SU-DHL-6 (cell line): ENCODE data around the gene ITPR3.

ENCODE experiments used
- H2AFZ ChIP-seq: fragments of 200-600 bp; sonication (generic); 2 replicates; pipeline ENCODE4 v1.6.1; 2014; ENCODE audit warnings: low read depth, mild to moderate bottlenecking, moderate library complexity, mixed read lengths, antibody characterized with exemption, low read length; ENCODE audit not compliant: severe bottlenecking
- H3F3A ChIP-seq: fragments of 200-600 bp; shearing (Covaris generic); 2 replicates; pipeline ENCODE4 v1.6.0; 2016; ENCODE audit warnings: antibody characterized with exemption, mild to moderate bottlenecking; ENCODE audit not compliant: insufficient read depth
- H3K27ac ChIP-seq: fragments of 200-600 bp; sonication (generic); 2 replicates; pipeline ENCODE4 v1.5.1; 2016; ENCODE audit warnings: low read depth, mild to moderate bottlenecking, low read length, moderate library complexity, mixed read lengths
- H3K27me3 ChIP-seq: fragments of 200-600 bp; sonication (generic), shearing (Covaris generic); 2 replicates; pipeline ENCODE4 v1.6.0; 2014; ENCODE audit warnings: mild to moderate bottlenecking, low read length
- H3K36me3 ChIP-seq: fragments of 200-600 bp; sonication (generic); 2 replicates; pipeline ENCODE4 v1.6.1; 2014; ENCODE audit warnings: mild to moderate bottlenecking, low read length, mixed read lengths
- H3K4me2 ChIP-seq: fragments of 300-600, 200-600 bp; shearing (Covaris generic), sonication (generic); 2 replicates; pipeline ENCODE4 v1.6.0; 2014; ENCODE audit warnings: low read length, low read depth, mild to moderate bottlenecking; ENCODE audit not compliant: poor library complexity, severe bottlenecking
- H3K4me3 ChIP-seq: fragments of 200-600 bp; sonication (generic); 2 replicates; pipeline ENCODE4 v1.5.1; 2014; ENCODE audit warnings: antibody characterized with exemption, low read length, mild to moderate bottlenecking, mixed read lengths; ENCODE audit not compliant: insufficient read depth, poor library complexity, severe bottlenecking
- H3K79me2 ChIP-seq: fragments of 200-600 bp; sonication (generic); 2 replicates; pipeline ENCODE4 v1.6.1; 2014; ENCODE audit warnings: mild to moderate bottlenecking, low read length, moderate library complexity; ENCODE audit not compliant: insufficient read depth
- H3K9ac ChIP-seq: fragments of 200-600 bp; sonication (generic); 2 replicates; pipeline ENCODE4 v1.7.0; 2014; ENCODE audit warnings: mild to moderate bottlenecking, low read length
- H3K9me2 ChIP-seq: fragments of 200-600 bp; sonication (generic); replicated peaks from 2 replicates; pipeline ENCODE4 v1.6.1; 2014; ENCODE audit warnings: low read length; ENCODE audit not compliant: insufficient read depth
- H3K9me3 ChIP-seq: fragments of 200-600 bp; sonication (generic); 2 replicates; pipeline ENCODE4 v1.6.1; 2014; ENCODE audit warnings: low read length, mixed read lengths; ENCODE audit not compliant: insufficient read depth
- H4K20me1 ChIP-seq: fragments of 200-600 bp; sonication (generic); 2 replicates; pipeline ENCODE4 v1.6.1; 2014; ENCODE audit warnings: low read depth, mild to moderate bottlenecking, antibody characterized with exemption, low read length, moderate library complexity, mixed read lengths
- CTCF ChIP-seq: fragments of 200-600 bp; sonication (generic); IDR thresholded peaks from one replicate; pipeline ENCODE4 v1.5.1; 2017; ENCODE audit warnings: antibody characterized with exemption, mild to moderate bottlenecking, low read length, moderate library complexity; ENCODE audit not compliant: insufficient read depth, poor library complexity, severe bottlenecking
- EZH2phosphoT487 ChIP-seq: fragments of 200-600 bp; sonication (generic), shearing (Covaris generic); conservative IDR thresholded peaks from 2 replicates; pipeline ENCODE4 v1.6.1; 2018; ENCODE audit warnings: mild to moderate bottlenecking, antibody characterized with exemption, low read length, moderate library complexity, mixed read lengths

Gene ITPR3

GRCh38 chr6:33686225-33686924 is 65.3 kb downstream of the ITPR3 start:
- no peaks in the 10 kb centered on the region for H3F3A ChIP-seq
- H3K9ac ChIP-seq = no peak overlapping the region
- no peaks in the 10 kb centered on the region for H3K9me2 ChIP-seq
- no peak overlapping the region for H3K4me2 ChIP-seq
- H3K36me3 ChIP-seq = no peaks in the 10 kb centered on the region
- H2AFZ ChIP-seq = no peak overlapping the region
- no peaks in the 10 kb centered on the region for H4K20me1 ChIP-seq
- H3K79me2 ChIP-seq = no peaks in the 10 kb centered on the region
- no peak overlapping the region for H3K27ac ChIP-seq
- no peaks in the 10 kb centered on the region for H3K9me3 ChIP-seq
- TF ChIP-seq EZH2phosphoT487 (no peak), CTCF (no peak)
- no peak overlapping the region for H3K4me3 ChIP-seq
- no peaks in the 10 kb centered on the region for H3K27me3 ChIP-seq

- TF ChIP-seq EZH2phosphoT487 (no peak), CTCF (no peak)
- no peak overlapping the region for H3K9ac ChIP-seq
- H3F3A ChIP-seq = no peaks in the 10 kb centered on the region
- no peaks in the 10 kb centered on the region for H4K20me1 ChIP-seq
- H2AFZ ChIP-seq = no peak overlapping the region
- H3K4me2 ChIP-seq = no peak overlapping the region
- H3K9me2 ChIP-seq = no peaks in the 10 kb centered on the region
- no peaks in the 10 kb centered on the region for H3K36me3 ChIP-seq
- H3K9me3 ChIP-seq = no peaks in the 10 kb centered on the region
- H3K27ac ChIP-seq = no peak overlapping the region
- H3K79me2 ChIP-seq = no peaks in the 10 kb centered on the region
- no peak overlapping the region for H3K4me3 ChIP-seq
- H3K27me3 ChIP-seq = no peaks in the 10 kb centered on the region
Measured at GRCh38 chr6:33686981-33687975, 66.2 kb downstream of the ITPR3 start.

- Histone ChIP-seq H3K9me2 (no peaks in the 10 kb centered on the region), H2AFZ (no peak overlapping the region), H4K20me1 (no peaks in the 10 kb centered on the region), H3K36me3 (no peaks in the 10 kb centered on the region), H3K27me3 (no peaks in the 10 kb centered on the region), H3K9ac (no peak overlapping the region), H3F3A (no peaks in the 10 kb centered on the region), H3K4me3 (no peak overlapping the region), H3K79me2 (no peaks in the 10 kb centered on the region), H3K27ac (no peak overlapping the region), H3K4me2 (no peak overlapping the region), H3K9me3 (no peaks in the 10 kb centered on the region)
- TF ChIP-seq CTCF (no peak), EZH2phosphoT487 (no peak)
Measured at GRCh38 chr6:33688006-33688405, 66.9 kb downstream of the ITPR3 start.
